ENCODE data around the gene C1orf159.
"Not testable (repeated sequence)": the region's sequence is repeated elsewhere in the genome, so short reads cannot be mapped to it uniquely, and the experiment has no call there.

C1orf159 gene

DNA sequence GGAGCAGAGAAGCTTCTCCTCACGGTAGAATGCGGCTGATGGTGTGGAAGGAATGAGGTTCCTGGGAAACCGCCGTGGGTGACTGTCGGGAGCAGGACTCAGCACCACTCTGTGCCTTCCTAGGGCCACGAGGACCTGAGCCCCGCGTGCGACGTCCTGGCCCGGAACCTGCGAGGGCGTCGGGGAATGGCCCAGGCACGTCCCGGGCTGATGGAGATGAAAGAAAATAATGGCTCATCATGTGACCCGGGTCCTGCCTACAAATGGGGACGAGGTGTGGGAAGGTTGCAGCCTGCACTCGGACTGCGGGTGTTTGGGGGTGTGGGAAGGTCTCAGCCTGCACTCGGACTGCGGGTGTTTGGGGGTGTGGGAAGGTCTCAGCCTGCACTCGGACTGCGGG, 32.7 kb upstream of the C1orf159 start:
- no peak for DNase-seq

DNA sequence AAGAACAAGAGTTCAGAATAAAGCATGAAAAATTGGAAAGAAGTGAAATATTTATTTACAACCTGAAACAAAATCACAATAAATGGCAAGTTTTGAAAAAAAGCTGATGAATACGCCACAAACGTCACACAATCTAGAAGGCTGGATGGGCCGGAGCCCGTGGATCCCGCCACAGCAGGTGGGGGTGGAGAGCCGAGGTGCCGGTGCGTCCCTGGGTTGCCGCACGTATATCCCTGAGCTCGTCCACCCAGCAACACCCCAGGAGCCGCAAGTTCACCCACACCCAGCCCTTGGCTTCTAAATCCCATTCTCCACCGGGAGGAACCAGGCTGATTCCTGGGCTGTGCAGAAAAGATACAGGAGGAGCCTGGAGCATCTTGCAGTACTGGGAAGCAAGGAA, 32.2 kb upstream of the C1orf159 start:
- no peak for DNase-seq

DNA sequence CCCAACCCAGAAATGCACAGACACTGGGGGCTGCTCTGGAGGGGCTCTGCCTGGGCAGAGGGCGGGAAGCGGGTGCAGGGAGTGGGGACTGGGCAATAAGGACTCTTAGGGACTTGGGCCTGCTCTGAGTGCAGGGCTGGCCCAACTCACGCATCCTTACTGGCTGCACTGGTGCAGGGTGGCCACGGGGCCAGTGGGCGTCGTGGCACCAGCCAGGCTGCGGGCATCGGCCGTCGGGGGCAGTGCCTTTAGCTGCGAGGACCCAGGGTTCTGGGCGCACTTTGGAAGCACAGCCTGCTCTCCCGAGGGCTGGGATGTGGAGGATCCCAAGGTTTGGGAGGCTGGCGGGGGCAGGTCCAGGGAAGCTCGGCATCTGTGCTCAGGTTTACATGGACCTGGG, 30.7 kb upstream of the C1orf159 start:
- DNase-seq = no peak

DNA sequence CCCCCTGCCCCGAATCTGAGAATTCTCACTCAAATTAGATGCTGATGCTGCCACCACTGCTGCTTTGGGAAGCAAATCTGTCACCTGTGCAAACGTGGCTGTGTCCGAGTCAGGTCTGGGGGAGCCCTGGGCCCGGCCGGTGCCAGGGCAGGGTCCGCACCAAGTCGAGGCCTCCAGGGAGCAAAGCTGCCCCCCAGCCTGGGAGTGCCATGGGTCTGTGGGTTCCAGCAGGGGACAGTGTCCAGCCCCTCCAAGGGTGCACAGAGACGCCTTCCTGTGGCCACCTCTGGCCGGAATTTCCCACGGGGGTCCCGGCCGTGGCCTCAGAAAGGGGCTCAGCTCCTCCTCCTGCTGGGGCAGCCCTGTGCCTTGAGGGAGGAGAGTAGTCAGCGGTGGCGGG, 30.1 kb upstream of the C1orf159 start:
- DNase-seq = no peak

DNA sequence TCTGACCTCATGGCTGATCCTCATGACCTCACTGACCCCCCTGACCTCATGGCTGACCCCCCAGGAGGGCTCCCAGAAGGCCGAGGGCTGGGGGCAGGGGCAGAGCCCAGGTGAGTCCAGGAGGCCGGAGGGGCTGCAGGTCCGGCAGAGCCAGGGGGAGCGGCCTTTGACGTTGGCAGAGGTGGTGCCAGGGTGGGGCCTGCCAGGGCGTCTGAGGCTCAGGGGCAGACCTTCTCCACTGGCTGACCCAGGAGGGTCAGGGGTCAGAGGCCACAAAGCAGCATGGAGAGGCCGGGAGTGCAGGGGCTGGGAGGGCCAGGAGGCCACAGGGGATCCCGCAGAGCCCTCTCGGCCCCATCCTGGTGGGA, 29.6 kb upstream of the C1orf159 start:
- DNase-seq = no peak

DNA sequence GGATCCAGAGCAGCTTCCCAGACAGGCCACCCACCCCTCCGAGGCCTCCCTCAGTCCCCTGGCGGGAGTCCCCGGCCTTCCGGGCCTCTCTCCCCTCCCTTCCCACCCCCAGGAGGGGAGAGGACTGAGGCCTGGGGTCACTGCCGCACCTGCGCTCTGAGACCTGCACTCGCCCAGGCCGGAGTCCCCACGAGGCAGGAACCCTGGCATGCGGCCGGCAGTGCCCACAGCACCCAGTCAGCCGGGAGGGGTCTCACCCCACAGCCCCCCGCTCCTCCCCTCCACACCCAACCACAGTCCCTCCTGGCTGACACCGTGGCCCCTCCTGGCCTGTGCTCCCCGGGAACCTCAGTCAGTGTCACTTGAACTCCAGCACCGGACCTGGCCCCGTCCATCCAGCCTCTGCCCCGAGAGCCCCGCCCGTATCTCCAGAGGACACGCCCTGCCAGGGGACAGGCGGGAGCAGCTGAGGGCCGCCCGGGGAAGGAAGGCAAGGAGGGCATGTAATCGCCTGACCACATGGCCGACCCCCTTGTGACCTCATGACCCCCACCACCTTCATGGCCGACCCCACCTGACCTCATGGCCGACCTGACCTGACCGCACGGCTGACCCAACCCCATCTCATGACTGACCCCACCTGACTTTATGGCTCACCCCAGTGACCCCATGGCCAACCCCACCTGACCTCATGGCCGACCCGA, 29.1 kb upstream of the C1orf159 start:
- no peak for DNase-seq

DNA sequence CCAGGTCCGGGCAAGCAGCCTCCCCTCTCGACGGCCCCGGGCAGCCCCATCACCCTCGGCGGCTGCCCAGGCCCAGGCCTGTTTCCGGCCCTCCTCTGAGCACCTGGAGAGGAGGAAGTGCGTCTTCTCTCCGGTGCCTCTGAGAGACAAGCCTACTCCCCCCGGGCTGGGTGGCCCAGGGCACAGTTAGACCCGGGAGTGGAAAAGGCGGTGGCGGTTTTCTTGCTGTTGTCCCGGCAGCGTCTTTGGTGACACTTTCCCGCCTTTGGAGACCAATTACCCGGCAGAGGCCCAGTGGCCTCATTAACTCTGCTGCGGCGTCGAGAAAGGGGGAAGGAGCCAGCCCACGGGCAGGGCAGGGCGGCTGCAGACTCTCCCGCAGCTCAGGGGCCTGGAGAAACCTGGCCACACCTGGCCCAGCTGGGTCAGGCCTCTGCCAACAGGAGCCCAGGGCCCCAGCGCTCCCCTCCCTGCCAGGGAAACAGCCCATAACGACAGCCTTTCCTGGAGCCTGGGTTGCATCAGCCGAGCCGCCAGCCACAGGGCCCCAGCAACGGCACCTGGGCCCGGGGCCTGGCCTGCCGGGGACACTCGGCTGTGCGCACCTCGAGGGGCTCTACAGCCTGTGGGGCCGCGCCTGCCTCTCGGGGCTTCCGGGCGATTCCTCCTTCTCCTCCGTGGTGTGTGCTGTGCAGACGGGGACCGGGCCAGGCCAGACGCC, 28.4 kb upstream of the C1orf159 start:
- peak; percentile 79 to 80 for DNase-seq

DNA sequence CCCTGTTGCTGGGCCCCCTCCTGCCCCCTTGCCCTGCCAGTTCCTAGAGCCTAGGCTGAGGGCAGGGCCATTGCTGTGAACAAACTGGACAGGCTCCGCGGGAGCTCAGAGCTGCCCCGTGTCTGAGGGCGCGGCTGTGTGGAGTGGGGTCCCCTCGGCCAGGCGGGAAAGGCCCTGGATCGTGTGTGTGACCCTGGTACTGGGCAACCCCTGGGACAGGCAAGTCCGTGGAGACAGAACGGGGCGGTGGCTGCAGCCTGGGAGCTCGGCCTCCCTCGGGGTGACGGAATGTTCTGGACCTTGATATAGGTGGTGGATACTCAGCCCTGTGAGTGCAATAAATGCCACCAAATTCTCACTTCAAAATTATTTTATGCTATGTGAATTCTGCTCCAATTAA, 27.7 kb upstream of the C1orf159 start:
- DNase-seq = no peak

DNA sequence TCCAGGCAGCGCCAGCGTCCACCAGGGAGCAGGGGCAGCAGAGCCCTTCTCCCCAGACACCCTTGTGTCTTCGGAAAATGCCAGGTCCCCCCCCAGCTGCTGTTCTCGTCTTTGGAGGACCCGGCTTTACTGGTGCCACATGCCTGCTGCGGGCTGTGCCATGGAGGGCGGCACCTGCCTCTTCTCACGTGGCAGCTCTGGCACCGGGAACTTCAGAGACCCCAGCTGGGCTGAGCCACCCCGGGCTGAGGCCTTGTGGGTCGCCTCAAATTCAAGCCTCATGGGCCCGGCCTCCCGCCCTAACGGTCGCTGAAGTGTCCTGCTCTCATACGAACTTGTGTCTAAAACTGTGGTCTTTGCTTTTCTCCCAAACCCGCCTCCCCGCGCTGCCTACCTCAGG, 27.0 kb upstream of the C1orf159 start:
- no peak for DNase-seq

DNA sequence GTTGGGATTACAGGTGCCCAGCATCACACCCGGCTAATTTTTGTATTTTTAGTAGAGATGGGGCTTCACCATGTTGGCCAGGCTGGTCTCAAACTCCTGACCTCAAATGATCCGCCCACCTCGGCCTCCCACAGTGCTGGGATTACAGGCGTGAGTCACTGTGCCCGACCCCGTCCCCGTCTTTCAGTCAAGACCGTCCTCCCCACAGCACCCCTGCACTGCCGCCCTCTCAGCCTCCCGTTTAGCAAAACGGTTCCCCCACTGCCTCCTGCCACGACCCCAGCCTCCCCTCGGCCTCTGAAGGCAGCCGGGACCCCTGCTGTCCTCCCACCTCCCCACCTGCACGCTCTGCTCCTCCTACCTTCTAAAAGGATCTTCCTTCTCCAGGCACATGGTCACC, 26.5 kb upstream of the C1orf159 start:
- DNase-seq = not testable (repeated sequence)

DNA sequence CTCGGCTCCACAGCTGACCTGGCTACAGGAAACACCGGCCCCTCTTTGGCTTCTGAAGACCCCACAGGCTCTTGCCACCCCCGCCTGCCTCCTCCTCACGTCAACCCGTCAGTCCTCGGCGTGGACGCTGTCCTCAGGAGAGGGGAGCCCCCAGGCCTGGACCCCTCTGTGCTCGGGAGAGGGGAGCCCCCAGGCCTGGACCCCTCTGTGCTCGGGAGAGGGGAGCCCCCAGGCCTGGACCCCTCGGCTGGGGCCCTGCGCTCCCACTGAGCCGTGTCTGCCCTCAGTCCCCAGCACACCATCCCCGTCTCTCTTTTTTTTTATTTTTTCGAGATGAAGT, 26.0 kb upstream of the C1orf159 start:
- DNase-seq = no peak

DNA sequence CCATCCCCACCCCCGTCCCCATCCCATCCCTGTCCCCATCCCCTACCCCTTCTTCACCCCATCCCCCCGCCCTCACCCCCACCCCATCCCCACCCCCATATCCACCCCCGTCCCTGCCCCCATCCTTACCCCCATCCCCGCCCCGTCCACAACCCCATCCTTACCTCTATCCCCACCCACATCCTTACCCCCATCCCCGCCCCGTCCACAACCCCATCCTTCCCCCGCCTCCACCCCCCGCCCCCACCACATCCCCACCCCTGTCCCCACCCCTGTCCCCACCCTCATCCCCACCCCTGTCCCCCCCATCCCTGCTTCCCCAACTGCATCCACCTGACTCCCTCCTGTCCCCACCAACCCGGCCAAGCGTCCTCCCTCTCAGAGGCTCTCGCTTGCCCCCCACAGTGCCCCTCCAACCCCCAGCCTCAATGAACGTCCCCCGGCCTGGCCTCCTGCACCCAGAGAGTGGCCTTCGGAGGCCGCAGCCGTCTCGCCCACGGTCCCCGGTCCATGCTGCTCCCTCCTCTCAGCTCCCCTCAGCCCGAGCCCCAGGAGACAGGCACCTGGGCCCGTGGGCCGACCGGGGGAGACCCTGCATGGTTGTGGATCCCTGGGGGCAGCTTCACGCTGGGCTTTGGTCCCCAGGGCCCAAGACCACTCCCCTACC, 25.5 kb upstream of the C1orf159 start:
- no peak for DNase-seq

DNA sequence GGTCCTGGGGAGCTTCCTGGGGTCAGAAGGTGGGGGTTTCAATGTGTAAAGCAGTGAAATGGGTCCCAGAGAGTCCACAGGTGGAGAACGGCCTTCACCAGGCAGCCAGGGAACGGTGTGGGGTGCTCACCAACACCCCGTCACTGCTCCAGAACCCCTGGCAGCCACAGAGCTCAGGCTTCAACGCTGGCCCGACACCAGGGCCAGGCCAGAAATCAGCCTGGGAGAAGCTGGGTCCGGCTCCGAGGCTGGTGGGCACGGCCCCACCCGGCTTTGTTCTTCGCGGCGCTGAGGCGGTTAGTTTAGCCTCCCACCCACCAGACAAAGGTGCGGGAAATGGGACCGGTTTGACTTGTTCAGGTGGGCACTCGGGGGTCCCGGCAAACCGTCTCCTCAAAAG, 24.8 kb upstream of the C1orf159 start:
- no peak for DNase-seq

DNA sequence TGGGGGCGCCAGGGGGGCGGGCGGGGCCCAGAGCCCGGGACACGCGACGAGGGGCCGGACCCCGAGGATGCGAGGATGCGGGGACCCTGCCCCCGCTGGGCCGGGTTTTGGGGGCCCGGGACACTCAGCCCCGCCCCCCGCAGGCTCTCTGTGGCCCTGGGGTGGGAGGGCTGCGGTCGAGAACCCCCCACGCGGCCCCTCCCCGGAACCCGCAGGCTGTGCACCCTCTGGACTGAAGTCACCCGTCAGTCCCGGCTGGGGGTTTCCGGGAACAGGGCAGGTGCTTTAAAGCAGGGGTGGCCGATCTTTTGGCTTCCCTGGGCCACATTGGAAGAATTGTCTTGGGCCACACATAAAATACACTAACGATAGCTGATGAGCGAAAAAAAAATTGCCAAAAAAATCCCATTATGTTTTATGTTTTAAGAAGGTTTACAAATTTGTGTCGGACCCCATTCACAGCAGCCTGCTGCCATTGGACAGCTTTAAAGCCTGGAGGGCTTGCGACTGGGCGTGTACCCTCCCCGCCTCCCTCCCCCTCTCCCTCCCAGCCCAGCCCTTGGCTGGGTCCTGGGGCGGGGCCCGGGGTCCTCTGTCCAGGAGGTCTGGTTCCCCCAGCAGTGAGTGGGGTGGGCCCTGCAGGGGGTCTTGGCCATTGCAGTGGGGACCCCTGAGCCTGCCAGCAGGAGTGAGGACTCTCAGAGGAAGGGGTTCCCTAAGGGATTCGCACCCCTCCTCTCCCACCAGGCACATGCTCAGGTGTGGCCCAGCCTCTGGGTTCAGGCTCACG, 21.6 kb upstream of the C1orf159 start:
- peak; percentile 89 for DNase-seq

DNA sequence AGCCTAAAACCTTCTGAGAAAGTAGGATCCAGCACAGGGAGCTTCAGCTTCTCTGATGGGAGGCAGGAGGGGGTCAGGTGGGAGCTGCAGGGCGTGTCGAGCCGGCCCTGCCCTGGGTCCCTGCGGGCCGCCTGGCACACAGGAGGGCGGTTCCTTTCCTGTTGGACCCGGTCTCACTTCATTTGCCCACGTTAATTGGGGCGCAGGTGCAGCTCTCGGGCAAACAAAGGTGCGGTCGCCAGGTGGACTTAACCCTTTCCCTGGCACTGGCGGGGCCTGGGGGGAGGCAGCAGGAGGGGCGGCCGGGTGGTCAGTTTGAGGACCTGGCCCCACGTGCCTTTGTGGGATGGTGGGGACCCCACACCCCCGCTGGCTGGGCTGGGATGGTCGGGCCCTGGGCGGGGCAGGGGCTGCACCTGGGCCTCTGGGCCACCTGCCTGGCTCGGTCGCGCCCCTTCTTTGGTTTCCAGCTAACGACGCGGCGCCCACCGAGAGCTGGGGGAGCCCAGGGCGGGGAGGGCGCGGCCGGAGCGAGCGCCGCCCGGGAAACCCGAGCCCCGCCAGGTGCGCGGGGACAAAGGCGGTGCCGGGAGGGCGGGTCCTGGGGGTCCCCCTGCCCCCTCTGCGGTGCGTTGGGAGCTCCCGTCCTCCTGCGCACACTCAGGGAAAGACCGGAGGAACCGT, 20.8 kb upstream of the C1orf159 start:
- DNase-seq = peak; percentile 30 to 58

DNA sequence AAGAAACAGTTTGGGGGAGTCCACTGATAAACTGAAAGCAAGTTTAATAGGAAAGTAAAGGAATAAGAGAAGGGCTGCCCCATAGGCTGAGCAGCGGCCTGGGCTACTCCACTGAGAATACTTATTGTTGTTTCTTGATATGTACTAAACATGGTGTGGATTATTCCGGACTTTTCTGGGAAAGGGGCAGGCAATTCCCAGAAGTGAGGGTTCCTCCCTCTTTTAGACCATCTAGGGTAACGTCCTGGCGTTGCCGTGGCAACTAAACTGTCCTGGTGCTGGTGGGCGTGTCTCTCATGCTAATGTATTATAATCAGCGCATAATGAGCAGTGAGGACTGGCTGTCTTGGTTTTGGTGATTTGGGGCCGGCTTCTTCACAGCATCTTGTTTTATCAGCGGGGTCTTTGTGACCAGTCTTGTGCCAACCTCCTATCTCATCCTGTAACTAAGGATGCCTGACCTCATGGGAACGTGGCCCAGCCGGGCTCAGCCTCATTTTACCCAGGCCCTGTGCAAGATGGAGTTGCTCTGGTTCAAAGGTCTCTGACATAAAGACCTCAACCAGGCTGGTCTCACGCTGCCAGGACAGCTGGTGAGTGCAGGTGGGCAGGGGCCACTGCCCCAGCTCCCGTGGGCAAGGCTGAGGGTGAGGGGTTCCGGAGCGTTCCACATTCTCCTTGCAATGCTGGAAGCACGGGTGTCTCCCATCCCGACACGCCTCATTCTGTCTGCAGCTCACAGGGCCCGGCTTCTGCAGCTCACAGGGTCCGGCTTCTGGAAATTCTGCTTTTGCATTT, 19.6 kb upstream of the C1orf159 start:
- peak in 1 of 2 donors; percentile 17 for DNase-seq

DNA sequence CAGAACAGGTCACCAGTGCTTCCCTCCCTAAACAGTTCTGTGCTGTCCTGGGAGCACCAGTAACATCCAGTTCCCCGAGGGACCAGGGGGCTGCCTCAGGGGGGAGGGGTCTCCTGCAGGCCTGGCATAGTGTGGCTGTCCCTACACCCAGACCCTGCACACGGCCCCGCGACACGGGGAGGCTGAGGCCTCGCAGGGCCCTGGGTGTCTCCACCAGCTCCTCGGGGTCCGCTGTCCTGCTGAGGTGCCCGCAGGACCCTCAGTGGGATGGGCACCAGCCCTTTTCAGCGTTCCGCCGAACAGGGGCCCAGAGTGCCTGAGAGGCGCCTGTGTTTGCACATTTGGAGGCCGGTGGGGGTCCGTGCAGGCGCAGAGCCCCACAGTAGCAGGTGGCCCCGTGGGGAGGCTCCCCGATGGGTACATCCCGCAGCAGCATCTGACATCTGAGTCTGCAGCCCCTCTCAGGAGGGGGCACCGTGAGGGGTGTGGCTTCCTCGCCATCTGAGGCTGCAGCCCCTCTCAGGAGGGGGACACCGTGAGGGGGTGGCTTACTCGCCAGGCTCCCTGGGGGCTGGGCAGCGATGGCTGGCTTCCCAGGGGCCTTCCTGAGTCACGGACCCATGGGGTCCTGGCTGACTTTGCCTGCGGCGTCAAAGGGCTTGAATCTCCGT, 18.5 kb upstream of the C1orf159 start:
- no peak for DNase-seq

DNA sequence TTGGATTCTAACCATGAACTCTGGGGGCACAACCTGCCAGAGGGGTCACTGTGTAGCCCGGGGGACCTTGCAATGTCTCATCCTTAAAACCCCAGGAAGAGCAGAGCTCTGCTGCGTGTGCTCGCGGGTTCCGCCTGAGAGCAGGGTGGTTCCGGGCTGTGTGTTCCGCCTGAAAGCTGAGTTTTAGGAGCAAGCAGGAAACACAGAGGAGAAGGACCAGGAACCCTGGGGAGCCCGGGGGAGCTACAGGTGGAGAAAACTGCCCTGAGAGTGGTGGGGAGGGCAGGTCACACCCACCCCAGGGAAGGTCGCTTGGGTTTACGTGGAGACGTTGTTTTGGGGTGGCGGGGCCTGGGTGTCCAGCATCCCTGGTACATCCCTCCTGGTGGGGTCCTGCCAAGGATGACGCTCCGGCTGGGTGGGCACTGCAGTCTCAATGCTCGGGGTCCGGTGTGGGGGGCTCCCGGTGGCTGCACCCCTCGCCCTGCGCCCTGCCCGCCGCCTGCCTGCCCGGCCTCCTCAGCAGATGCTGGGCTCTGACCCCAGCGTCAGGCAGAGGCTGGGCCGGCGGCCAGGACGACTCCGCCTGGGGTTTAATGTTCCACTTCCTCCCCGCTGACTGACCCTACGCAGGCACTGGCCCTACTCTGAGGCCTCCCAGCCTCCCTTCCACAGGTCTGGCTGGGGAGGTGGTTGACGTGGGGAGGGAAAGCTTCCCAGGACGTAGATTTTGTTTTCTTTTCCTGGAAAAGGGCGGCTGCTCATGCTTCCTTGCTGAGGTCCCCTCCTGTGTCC, 17.3 kb upstream of the C1orf159 start:
- no peak for DNase-seq

DNA sequence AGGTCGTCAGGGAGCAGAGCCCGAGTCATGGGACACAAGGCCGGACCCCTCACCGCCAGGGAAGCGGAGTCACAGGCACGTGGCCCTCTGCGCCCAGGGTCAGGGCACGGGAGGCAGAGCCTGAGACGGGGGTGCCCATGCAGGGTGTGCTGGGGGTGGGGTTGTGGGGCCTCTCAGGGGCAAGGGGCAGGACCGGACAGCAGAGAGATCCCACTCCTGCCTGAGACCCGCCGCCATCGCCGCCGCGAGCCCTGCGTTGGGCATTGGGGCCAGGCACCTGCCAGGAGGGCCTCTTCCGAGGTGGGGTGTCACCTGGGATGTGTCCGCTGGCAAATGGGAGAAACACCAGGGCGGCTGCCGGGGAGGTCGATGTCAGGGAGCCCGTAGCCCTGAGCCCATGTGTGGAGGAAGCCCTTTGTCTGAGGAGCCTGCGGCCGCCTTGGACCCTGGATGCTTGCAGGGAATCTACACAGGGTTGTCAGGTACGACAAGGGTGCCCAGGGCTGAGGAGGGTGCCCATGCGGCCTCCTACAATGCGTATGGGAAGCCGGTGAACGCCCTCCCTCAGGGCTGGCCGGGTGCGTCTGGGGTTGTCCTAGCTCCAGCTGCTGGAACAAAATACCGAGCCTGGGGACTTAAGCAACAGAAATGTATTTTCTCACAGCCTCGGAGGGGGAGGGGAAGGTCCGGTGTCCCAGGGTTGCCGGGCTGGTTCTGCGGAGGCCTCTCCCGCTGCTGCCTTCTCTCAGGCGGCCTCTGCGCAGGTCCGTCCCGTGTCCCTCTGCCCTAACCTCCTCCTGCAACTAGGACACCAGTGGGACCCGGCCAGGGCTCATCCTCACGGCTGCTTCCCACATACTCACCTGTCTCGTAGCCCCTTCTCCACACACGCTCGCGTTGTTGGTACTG, 16.4 kb upstream of the C1orf159 start:
- DNase-seq = no peak
